GM18870 (cell line): ENCODE data around the gene UBL5.

Source experiments
- ATAC-seq: cut with Tn5 transposase; IDR thresholded peaks from one replicate; pipeline ENCODE4 v1.9.1; 2021; ENCODE audit warnings: moderate library complexity; ENCODE audit not compliant: unreplicated experiment

Gene UBL5

DNA sequence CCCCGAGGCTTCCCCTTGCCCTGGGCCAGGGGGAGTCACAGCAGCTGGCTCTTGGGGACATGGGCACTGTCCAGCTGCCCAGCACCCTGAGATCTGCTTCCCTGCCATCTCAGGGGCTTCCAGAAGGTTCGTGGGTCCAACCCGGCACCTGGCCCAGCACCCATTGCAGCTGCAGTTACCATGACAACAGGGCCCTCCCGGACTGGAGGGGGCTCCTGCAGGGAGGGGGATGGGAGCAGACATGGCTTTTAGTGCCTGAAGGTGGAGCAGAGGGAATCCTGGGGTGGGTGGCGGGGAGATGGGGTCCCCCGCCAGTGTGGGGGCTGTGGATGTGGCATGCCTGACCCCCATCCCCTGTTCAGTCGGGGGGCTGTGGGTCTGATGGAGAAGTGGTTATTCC lies 22.1 kb downstream of the UBL5 start:
- ATAC-seq: no peak

DNA sequence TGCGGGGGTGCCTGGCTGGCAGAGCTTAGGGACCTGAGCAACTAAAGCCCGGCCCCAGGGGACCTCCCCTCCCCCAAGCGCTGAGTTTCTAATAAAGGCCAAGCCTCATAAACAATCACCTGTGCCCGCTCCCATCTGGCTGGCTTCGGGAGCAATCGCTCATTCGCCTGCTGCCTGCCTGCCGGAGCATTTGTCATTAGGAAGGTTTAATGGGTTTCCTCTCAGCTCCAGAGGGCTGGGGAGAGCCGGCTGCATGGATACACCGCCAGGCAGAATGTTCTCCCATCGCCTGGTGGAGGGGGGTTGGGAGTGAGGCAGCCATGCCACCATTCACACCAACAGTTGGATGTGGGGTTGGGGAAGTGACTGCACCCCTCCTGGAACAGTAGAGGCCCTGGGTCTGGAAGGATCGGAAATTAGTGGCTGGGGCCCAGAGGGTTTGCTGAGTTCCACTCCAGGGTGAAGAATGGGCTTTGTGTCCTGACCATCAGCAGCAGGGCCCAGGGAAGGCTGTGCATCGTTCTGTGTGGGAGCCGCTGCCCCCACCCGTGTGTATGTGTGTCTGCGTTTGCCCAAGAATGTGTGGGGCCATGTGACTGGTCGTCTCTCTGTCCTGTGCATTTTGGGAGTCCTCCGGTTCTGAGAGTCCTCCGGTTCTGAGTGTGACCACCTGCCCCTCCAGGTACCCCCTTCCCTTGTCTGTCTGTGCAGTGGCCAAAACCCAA lies 22.7 kb downstream of the UBL5 start:
- ATAC-seq: no peak

DNA sequence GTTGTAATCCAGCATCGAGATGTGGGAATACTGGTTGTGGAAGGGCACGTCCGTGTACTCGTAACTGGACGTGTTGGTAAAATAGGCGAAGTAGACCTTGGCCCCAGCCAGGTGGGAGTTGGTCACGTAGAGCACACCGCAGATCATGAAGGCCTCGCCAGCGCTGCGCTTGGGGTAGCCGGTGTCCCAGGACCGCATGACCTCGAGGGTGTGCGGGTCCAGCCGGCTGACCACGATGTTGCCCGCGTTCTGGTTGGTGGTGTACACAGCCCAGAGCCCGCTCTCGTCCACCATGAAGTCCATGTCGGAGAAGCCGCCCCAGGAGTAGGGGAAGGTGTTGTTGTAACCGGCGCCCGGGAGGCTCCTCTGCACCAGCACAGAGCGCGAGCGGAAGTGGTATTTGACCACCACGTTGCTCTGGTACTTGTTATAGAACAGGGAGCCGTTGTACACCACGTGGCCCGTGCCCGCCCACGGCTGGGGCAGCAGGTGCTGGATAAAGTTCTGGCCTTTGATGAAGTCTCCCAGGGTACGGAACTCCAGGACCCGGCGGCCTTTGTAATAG lies 26.6 kb downstream of the UBL5 start:
- ATAC-seq: no peak

DNA sequence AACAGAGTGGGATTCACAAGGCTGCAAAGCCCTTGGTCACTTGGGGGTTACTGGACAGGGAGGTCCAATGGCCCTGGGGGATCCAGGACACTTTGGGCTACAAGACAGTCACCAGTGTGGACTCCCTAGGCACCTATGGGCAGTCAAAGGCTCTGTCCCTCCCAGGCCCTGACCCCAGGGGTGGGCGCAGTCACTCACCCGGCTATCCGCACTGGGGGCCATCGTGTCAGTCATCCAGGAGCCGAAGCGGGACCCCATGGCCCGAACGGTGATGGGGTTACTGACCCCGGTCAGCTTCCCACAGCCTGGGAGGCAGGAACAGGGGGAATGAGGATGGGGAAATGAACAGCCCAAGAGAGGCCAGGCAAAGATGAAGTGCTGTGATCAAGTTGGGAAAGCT lies 28.9 kb downstream of the UBL5 start:
- no peak for ATAC-seq

DNA sequence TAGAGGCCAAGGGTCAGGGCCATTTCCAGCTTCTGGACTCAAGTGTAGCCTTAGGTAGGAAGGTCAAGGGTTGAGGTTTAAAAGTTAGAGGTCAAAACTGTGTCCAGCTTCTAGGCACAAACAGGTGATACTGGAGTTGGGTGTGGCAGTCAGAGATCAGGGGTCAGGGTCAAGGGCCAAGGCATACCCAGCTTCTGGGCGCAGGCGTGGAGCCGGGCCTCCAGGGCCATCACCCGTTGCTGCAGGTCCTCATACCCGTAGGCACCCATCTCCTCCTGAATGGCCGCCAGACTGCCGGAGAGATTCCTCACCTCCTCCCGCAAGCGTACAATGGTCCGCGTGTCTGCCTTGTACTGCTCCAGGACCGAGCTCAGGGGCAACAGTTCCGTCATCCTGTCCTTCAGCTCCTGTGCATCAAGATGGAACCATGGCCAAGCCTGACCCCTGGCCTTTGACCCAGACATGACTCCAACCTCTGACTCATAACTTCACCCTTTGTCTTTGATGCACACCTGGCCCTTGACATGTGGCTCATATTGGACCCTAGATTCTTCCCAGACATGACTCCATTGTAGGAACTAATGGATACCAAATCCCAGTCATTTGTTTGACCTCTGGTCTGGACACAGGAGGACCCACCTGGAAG lies 29.5 kb downstream of the UBL5 start:
- ATAC-seq: no peak

DNA sequence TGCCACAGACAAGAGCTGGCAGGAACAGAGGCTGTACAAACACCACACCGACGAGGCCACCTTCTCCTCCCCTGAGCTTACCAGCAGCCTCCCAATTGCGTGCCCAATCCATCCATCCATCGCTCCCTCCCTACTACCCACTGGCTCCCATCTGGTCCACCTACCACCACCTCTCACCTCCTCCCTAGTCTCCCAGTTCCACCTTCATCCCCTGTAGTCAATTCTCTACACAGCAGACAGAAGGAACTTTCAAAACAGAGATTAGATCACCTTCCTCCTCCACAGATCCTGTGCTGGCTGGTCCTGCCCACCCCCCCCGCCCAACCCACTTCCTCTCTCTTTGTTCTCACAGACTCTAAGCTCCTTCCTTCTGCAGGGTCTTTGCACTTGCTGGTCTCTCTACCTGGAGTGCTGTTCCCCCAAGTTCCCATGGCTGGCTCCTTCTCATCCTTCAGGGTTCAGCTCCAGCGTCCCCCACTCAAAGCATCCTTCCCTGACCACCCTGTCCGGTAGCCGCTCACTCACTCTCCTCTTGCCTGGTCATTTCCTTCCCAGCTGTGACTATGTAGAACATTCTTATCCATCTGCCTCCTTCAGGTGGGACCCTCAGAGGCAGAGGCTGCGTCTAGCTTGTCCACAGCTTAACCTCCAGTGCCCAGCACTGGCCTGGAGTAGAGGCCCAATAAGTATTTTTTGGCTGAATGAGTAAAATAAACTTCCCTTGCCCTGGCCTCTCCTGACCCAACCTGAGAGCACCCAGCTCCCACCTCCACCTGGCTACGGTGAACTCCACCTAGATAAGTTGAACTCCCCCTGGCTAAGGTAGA lies 30.4 kb downstream of the UBL5 start:
- ATAC-seq: no peak

DNA sequence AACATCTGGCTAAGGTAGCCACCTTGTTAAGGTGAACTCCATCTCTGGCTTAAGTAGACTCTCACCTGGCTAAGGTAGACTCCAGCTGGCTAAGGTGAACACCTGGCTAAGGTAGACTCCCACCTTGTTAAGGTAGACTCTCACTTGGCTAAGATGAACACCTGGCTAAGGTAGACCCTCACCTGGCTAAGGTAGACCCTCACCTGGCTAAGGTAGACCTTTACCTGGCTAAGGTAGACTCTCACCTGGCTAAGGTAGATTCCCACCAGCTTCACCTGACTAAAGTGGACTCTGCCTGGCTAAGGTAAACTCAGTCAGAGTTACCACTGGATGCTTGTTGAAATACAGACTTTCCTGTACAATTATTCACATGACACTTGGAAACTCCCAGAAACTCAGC lies 31.0 kb downstream of the UBL5 start:
- ATAC-seq: no peak

DNA sequence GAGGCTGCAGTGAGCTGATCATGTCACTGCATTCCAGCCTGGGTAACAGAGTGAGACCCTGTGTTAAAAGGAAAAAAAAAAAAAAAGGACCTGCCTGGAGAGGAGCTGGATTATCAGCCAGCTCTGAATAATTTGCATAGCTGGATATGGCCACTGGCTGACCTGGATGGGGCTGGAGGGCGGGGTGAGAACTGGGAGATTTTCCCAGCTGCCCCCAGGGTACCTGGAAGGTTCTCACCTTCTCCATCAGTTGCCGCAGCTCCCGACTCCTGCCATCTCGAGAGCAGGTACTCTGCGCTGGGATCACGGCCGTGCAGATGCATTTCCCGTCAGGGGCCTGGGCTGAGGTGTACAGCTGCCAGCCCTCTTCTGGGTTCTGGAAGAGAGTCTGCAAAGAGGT lies 32.7 kb downstream of the UBL5 start:
- ATAC-seq: no peak

DNA sequence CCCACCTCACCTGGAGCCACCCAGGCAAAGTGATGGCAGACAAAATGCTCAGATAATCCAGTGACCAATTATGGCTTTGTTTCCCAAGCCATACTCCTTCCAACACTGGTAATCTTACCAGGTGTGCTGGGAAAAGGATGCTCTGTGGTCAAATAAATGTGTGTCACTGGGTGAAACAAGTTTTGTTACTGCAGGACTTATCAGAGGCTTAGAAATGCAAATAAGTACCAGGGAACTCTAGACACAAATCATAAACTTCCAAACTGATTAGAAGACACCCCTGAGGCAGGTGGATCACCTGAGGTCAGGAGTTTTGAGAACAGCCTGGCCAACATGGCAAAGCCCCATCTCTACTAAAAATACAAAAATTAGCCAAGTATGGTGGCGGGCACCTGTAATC lies 33.8 kb downstream of the UBL5 start:
- no peak for ATAC-seq

DNA sequence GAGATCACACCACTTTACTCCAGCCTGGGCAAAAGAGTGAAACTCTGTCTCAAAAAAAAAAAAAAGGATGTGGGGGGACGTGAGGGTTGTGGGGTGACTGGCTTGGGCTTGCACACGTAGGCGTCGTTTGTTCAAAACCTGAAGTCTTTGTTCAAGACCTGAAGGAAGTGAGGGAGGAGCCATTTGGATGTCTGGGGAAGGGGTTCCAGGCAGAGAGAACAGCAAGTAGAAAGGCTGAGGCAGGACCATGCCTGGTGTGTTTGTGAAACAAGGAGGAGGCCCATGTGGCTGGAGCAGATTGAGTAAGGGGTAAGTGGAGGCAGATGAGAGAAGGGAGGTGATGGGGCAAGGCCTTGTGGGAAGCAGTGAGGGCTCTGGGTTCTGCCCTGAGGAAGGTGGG lies 35.2 kb downstream of the UBL5 start:
- no peak for ATAC-seq

DNA sequence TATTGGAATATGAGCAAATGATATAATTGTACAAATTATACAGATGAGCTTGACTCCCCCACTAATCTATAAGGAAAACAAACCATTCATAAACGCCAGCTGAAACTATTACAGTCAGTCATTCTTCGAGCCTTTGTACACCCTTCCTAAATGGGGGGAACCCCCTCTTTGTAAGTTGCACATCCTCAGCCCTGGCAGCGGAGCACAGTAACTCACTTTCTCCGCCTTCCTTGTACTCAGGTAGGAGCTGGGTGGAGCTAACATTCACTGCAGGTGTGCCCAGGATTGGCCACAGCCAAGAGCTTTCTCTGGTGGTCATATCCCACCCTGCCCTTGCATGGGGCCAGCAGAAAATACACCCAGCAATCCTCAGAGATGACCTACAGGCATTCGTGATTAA lies 36.0 kb downstream of the UBL5 start:
- ATAC-seq: no peak

DNA sequence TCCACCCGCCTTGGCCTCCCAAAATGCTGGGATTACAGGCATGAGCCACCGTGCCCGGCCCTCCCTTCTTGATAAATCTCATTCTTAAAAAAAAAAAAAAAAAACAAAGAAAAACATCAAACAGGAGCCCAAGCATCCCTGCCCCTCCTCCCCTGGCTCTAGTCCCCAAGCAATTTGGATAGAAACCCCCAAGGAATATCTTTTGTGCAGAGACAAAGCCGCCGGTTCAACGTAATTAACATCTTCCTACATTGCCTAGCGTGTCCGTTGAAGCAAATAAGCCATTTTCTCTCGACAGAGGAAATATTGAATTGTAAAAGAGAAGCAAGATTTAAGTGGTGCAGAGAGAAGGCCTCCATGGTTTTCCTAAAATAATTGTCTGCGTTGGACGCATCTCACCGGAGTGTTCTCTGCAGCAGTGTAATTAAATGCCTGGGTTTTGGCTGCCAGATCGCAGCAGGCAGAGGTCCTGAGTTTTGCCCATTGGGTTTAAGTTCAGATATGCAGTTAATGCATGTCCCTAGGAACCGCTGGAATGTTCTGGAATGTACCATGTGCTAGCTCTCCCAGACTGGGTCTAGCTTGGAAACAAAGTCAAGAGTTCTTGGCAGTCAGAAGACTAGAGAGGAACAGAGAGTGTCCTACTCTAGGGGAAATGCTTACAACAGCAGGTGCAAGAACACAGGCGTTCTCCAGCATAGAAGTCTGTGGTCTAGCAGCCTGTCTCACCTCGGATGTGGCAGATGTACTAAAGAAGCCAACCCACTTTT lies 38.2 kb downstream of the UBL5 start:
- no peak for ATAC-seq

DNA sequence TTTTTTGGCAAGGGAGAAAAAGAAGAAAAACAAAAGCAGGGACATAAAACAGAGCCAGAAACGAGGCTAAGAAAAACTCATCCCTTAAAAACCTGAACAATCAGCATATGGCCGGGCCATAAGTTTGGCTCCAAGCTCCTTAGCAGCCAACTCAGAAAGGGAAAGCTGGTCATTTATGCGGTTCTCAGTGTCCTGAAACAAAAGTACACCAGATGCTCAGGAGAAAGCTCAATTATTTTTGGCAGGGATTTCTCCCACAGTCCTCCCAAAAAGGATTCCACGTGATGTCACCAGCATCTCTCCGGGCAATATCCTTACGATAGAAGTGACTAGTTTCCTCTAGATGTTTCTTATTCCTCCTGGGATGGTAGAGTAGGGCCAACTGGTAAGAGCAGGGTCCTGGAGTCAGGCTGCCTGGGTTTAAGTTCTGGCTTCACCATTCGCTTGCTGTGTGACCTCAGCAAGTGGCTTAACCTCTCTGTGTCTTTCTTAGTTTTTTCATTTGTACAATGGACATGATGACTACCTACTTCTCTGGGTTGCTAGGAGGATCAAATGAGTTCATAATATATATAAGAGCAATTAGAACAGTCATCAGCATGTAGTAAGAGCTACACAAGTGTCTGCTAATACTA lies 41.4 kb downstream of the UBL5 start:
- ATAC-seq: no peak

DNA sequence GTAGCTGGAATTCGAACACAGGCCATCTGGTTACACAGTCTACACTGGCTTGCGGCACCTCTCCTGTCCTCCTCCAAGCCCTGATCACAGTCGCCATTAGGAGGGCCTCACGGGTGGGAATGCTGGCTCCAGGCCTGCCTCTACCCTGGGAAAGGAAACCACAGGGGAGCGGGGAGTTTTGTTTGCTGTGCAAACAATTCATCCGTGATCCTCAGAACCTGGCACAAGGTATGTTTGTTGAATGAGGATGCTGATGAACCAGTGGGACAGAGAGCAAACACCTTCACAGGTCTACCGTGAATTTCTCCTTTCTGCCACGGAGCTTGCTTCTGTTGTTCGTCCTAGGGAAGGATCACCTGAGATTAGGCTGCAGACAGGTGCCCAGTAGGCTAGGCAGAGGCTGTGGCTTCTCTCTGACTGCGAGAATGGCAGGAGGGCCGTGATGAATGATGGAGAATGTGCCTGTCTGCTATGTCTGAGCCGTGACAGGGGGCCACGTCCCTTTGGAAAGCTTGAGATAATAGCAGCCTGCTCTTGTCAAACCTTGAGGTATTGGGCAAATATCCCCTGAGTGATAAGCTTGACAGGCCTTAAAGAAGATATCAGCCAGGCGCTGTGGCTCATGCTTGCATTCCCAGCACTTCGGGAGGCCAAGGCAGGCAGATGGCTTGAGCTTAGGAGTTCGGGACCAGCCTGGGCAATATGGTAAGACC lies 44.1 kb downstream of the UBL5 start:
- ATAC-seq: no peak

DNA sequence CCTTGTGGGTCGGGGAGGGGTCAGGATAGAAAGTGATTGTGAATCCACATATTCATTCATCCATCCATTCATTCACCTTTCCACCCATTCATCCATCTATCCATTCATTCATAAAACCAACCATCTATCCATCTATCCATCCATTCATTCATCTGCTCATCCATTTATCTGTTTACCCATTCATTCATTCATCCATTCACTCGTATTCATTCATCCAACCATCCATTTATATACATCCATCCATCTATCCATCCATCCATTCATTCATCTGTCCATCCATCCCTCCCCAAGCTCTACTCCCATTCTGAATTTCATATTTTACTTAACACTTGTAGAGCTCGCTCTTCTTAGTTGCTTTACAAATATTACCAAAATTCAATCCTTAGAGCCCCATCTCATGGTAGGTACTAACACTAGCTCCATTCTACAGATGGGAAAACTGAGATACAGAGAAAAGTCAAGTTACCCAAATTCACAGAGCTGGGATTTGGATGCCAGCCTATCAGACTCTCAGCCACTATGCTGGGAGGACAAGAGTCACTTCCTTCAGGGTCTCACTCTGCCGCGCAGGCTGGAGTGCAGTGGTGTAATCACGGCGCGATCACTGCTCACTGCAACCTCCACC lies 45.0 kb downstream of the UBL5 start:
- ATAC-seq: no peak

DNA sequence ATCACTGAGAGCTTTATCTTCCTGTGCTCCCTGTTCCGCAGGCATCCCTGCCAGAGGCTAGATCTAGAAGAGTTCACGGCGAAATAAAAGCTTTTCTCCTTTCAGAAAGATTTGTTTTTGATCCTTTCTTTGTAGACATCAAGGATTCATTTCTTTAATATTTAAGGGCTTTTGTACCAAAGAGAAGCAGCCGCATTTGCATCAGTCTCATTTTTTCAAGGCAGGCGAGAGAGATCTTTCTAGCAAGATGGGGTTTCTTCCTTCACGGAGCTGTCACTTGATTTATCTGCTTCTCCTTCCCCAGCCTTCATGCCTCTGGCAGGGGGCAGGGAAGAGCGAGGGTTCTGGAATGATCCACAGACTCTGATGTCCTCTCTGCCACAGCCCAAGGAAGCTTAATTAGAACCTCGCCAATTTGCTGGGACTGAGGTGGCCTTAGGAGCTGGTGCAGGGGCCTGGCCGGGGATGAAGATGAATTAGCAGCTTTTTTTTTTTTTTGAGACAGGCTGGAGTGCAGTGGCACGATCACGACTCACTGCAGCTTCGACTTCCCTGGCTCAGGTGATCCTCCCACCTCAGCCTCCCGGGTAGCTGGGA lies 47.4 kb downstream of the UBL5 start:
- ATAC-seq: no peak

DNA sequence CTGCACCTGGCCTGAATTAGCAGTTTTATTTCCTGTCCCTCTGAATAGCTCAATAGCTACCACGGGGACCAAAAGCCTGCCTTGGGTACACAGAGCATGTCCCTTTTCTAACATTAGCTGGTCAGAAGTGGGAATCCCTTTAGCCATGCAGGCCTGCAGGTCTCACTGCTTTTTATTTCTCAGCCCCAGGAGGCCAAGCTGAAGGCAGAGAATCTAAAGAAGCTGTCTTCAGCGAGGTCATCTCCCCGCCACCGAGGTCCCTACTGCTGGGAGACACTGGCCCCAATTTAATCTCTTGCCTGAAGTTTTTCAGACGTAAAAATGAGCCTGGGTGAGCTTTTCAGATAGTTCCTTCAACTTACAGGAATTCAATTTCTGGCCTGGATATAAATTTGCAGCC lies 48.1 kb downstream of the UBL5 start:
- no peak for ATAC-seq

DNA sequence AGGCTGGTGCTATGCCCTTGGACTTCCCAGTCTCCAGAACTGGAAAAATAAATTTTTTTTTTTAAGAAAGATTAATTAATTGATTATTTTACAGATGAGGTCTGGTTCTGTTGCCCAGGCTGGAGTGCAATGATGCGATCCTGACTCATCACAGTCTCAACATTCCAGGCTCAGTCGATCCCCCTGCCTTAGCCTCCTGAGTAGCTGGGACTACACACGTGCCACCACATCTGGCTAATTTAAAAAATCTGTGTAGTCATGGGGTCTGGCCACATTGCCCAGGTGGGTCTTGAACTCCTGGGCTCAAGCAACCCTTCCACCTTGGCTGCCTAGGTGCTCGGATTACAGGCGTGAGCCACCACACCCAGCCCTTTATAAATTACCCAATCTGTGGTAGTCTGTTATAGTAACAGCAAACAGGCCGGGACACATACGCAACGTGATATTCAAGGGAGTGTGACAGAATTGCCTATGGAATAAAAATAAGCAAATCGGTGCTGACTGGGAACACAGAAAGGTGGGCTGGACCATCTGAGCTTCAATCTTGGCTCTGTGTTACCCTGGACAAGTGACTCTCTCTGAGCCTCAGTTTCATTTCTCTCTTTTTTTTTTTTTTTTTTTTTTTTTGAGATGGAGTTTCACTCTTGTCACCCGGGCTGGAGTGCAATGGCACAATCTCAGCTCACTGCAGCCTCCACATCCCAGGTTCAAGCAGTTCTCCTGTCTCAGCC lies 50.2 kb downstream of the UBL5 start:
- ATAC-seq: no peak
